Lower lobe of right lung (tissue), 2 donors: ENCODE data around the gene UQCC3. TPM values are rescaled to one million over a fixed set of nuclear protein-coding genes. Genes with fewer than 3 reads are reported as not detected.

ENCODE experiments used
- ATAC-seq, 2 donors: fragments of 200-7000 bp; cut with Tn5 transposase; one replicate each; pipeline ENCODE4 v1.9.1; 2020 to 2022; ENCODE audit warnings: mild to moderate bottlenecking in 2 of 2, moderate library complexity in 2 of 2
- DNase-seq: peaks from one replicate; pipeline ENCODE4 v3.0.0-alpha.2; 2020
- H3K27ac ChIP-seq: fragments of 200-600 bp; one replicate; pipeline ENCODE4 v1.8.0; 2022
- H3K27me3 ChIP-seq: fragments of 200-600 bp; one replicate; pipeline ENCODE4 v1.8.0; 2022; ENCODE audit warnings: low read depth
- H3K36me3 ChIP-seq: fragments of 200-600 bp; one replicate; pipeline ENCODE4 v1.8.0; 2022; ENCODE audit warnings: mild to moderate bottlenecking
- H3K4me1 ChIP-seq: fragments of 200-600 bp; one replicate; pipeline ENCODE4 v1.8.0; 2022
- H3K4me3 ChIP-seq: fragments of 200-600 bp; one replicate; pipeline ENCODE4 v1.8.0; 2022; ENCODE audit warnings: mild to moderate bottlenecking
- H3K9me3 ChIP-seq: fragments of 200-600 bp; one replicate; pipeline ENCODE4 v1.8.0; 2022
- CTCF ChIP-seq: fragments of 200-600 bp; IDR thresholded peaks from one replicate; pipeline ENCODE4 v1.8.0; 2022; ENCODE audit warnings: antibody characterized with exemption, mild to moderate bottlenecking
- intact Hi-C: fragments of 100-400 bp; cut with DNase I; formaldehyde crosslinking; loops from one replicate; pipeline ENCODE4 v1.11.0; 2022
- long read RNA-seq: library from polyadenylated mRNA; unstranded; transcript quantifications from one replicate; pipeline ENCODE4 v2.0.0, GENCODE V29; 2021
- total RNA-seq: library from RNA; stranded (reverse); fragmentation: NEBNext Ultra II Directional; extraction: Animal tissue kit (Norgen Biotek cat#: 25700); gene quantifications from one replicate; pipeline ENCODE4 v1.2.1, GENCODE V29; 2021
- donor health status: DM: no; HTN: yes; CAD: no; lungs with severe emphysema.

UQCC3 gene
- total RNA-seq, result 6.1 TPM
- long read RNA-seq, transcript UQCC3-201 (2 exons, 1,947 nt), result major isoform, 10 of 18 reads
- long read RNA-seq, partial matches to known transcripts, result 0 of 18 reads
- long read RNA-seq, other reads (novel, unspliced or antisense), result 8 of 18 reads

GRCh38 chr11:62671608-62672389, at the start of gene UQCC3, which contains the start of gene LBHD1:
UQCC3 (plus strand) TSS chr11:62671673; CDS start chr11:62671746, 73 bp downstream.
LBHD1 (minus strand) TSS chr11:62672267; CDS start chr11:62670031, 2,236 bp downstream.
- Histone ChIP-seq H3K27ac (peak within 1 kb of the TSS; percentile 93), H3K9me3 (no peaks in the 10 kb centered on the region), H3K4me3 (peak within 1 kb of the TSS; percentile 98), H3K4me1 (peaks cover 45% of the 10 kb centered on the region), H3K36me3 (peaks cover 49% of the 10 kb centered on the region), H3K27me3 (no peaks in the 10 kb centered on the region)
- ATAC-seq (peak; percentile 93 to 94), DNase-seq (peak; percentile 83)
- TF ChIP-seq CTCF, result no peak
- intact Hi-C loops, result no loop called here

- no peak for ATAC-seq
- peaks cover 19% of the 10 kb centered on the region for H3K4me1 ChIP-seq
- DNase-seq, result no peak
- peak overlapping the region; percentile 79 for H3K4me3 ChIP-seq
- intact Hi-C loops, result no loop called here
- peaks cover 29% of the 10 kb centered on the region for H3K36me3 ChIP-seq
- no peak for TF ChIP-seq CTCF
- no peaks in the 10 kb centered on the region for H3K27me3 ChIP-seq
- peak overlapping the region; percentile 88 for H3K27ac ChIP-seq
- H3K9me3 ChIP-seq, result no peaks in the 10 kb centered on the region
These were observed 48.9 kb upstream of the UQCC3 start for GRCh38 chr11:62622476-62623089.

GRCh38 chr11:62627713-62628112, 43.8 kb upstream of the UQCC3 start:
- Histone ChIP-seq H3K36me3 (peaks cover 78% of the 10 kb centered on the region), H3K4me1 (no peaks in the 10 kb centered on the region), H3K9me3 (no peaks in the 10 kb centered on the region), H3K27ac (no peak overlapping the region), H3K27me3 (no peaks in the 10 kb centered on the region), H3K4me3 (no peak overlapping the region)
- no peak for TF ChIP-seq CTCF
- no peak for DNase-seq
- no peak for ATAC-seq
- intact Hi-C loops, result no loop called here

- Histone ChIP-seq H3K9me3 (no peaks in the 10 kb centered on the region), H3K27ac (no peak overlapping the region), H3K4me3 (no peak overlapping the region), H3K36me3 (peaks cover 98% of the 10 kb centered on the region), H3K27me3 (no peaks in the 10 kb centered on the region), H3K4me1 (no peaks in the 10 kb centered on the region)
- ATAC-seq (no peak), DNase-seq (no peak)
- intact Hi-C loops, result no loop called here
- TF ChIP-seq CTCF, result no peak
These were observed 39.0 kb upstream of the UQCC3 start for GRCh38 chr11:62632492-62632891.

- ATAC-seq (no peak), DNase-seq (no peak)
- TF ChIP-seq CTCF, result no peak
- H3K27ac ChIP-seq, result no peak overlapping the region
- intact Hi-C loops, result no loop called here
- peaks cover 23% of the 10 kb centered on the region for H3K4me1 ChIP-seq
- H3K9me3 ChIP-seq, result no peaks in the 10 kb centered on the region
- peaks cover 42% of the 10 kb centered on the region for H3K36me3 ChIP-seq
- no peak overlapping the region for H3K4me3 ChIP-seq
- no peaks in the 10 kb centered on the region for H3K27me3 ChIP-seq
These were observed 27.3 kb upstream of the UQCC3 start for GRCh38 chr11:62644220-62644619.
